Left lung (tissue), 10 donors: Measurements from ENCODE around the gene THAP3. TPM values are rescaled to one million over a fixed set of nuclear protein-coding genes. Genes with fewer than 3 reads are reported as not detected.
"Not testable (repeated sequence)": the region's sequence is repeated elsewhere in the genome, so short reads cannot be mapped to it uniquely, and the experiment has no call there.

Source experiments
- ATAC-seq: fragments of 200-7000 bp; cut with Tn5 transposase; one replicate; pipeline ENCODE4 v1.9.1; 2020; ENCODE audit warnings: moderate library complexity
- DNase-seq, 4 donors: peaks; one replicate each; pipeline ENCODE4 v3.0.0-alpha.2; 2013 to 2020
- H3K27ac ChIP-seq, 2 donors: fragments of 200-600 bp; sonication (generic) in 1 of 2; one replicate each; pipeline versions ENCODE4 v1.5.0 to v1.8.0; 2020 to 2021
- H3K27me3 ChIP-seq, 2 donors: fragments of 200-600 bp; sonication (generic) in 1 of 2; one replicate each; pipeline versions ENCODE4 v1.5.0 to v1.8.0; 2020 to 2021
- H3K36me3 ChIP-seq, 2 donors: fragments of 200-600 bp; sonication (generic) in 1 of 2; one replicate each; pipeline versions ENCODE4 v1.5.0 to v1.8.0; 2020 to 2021
- H3K4me1 ChIP-seq, 2 donors: fragments of 200-600 bp; one replicate each; pipeline ENCODE4 v1.8.0; 2021
- H3K4me3 ChIP-seq, 2 donors: fragments of 200-600 bp; sonication (generic) in 1 of 2; one replicate each; pipeline versions ENCODE4 v1.5.0 to v1.8.0; 2020 to 2021; ENCODE audit warnings: mild to moderate bottlenecking in 1 of 2
- H3K9me3 ChIP-seq, 2 donors: fragments of 200-600 bp; sonication (generic) in 1 of 2; one replicate each; pipeline versions ENCODE4 v1.5.0 to v1.8.0; 2020 to 2021
- intact Hi-C, 2 donors: fragments of 100-400 bp; cut with DNase I; formaldehyde crosslinking; loops; one replicate each; pipeline versions ENCODE4 v1.11.2 to v1.14.2; 2022
- polyA plus RNA-seq, 6 donors: library from polyadenylated mRNA; unstranded; fragments of 120-200 nt; gene quantifications; one replicate each; pipeline ENCODE4 v1.2.1, GENCODE V29; 2013; ENCODE audit not compliant: insufficient read length in 6 of 6
- total RNA-seq, 2 donors: library from RNA; stranded (reverse); fragmentation: NEBNext Ultra II Directional; extraction: Animal tissue kit (Norgen Biotek cat#: 25700); gene quantifications; one replicate each; pipeline ENCODE4 v1.2.1, GENCODE V29; 2021
- TF ChIP-seq, protein P1 (sequence below), 2 donors: fragments of 200-600 bp; sonication (generic) in 1 of 2; IDR thresholded peaks; one replicate each; pipeline versions ENCODE4 v1.5.0 to v1.8.0; 2021; ENCODE audit warnings: antibody characterized with exemption in 2 of 2
- donor health status: DM: no; HTN: yes; CAD: no.
- donor health status: DM: no; HTN: no; CAD: no.

THAP3 gene
- total and polyA plus RNA-seq, 8 donors, result 14.5 to 20.5 (median 17.1) TPM

DNA sequence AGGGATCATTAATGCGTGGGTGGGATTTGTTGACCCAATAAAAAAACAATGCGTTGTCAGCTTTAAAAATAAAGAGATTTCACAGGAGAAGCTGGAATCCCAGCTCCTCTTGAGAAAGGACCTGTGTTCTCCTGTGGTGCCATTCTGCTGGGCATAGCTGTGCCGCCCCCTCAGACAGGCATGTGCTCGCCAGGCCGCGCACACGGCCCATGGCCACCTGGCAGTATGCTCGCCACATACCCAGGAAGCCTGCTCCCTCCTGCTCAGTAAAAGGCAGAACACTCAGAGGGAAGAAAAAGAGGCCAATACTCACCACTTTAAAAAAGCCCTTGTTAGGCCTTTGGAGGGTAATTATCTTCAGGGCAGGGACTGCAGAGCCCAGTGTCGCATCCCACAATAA, 13.1 kb downstream of the THAP3 start:
- H3K4me3 ChIP-seq, result no peak overlapping the region
- H3K27me3 ChIP-seq, result no peaks in the 10 kb centered on the region
- no peaks in the 10 kb centered on the region for H3K9me3 ChIP-seq
- TF ChIP-seq, protein P1, sequence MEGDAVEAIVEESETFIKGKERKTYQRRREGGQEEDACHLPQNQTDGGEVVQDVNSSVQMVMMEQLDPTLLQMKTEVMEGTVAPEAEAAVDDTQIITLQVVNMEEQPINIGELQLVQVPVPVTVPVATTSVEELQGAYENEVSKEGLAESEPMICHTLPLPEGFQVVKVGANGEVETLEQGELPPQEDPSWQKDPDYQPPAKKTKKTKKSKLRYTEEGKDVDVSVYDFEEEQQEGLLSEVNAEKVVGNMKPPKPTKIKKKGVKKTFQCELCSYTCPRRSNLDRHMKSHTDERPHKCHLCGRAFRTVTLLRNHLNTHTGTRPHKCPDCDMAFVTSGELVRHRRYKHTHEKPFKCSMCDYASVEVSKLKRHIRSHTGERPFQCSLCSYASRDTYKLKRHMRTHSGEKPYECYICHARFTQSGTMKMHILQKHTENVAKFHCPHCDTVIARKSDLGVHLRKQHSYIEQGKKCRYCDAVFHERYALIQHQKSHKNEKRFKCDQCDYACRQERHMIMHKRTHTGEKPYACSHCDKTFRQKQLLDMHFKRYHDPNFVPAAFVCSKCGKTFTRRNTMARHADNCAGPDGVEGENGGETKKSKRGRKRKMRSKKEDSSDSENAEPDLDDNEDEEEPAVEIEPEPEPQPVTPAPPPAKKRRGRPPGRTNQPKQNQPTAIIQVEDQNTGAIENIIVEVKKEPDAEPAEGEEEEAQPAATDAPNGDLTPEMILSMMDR (IDR thresholded peaks at IDR 0.05), result no peak
- H3K36me3 ChIP-seq, result peaks cover 3 to 97% of the 10 kb centered on the region in 2 donors
- DNase-seq (no peak), ATAC-seq (no peak)
- H3K27ac ChIP-seq, result no peak overlapping the region
- H3K4me1 ChIP-seq, result no peaks in the 10 kb centered on the region
- intact Hi-C loops, result loop anchor here in 1 of 2 donors (10.0 kb wide), 1 partner anchor 153 kb away; no protein-coding TSS in a partner anchor

- Histone ChIP-seq H3K27ac (peak overlapping the region in 1 of 2 donors; percentile 26), H3K4me1 (no peaks in the 10 kb centered on the region), H3K4me3 (no peak overlapping the region), H3K36me3 (peaks cover 3 to 94% of the 10 kb centered on the region in 2 donors), H3K9me3 (no peaks in the 10 kb centered on the region), H3K27me3 (no peaks in the 10 kb centered on the region)
- TF ChIP-seq, protein P1 (IDR thresholded peaks at IDR 0.05), result no peak
- intact Hi-C loops, result loop anchor here in 1 of 2 donors (10.0 kb wide), 1 partner anchor 153 kb away; no protein-coding TSS in a partner anchor
- ATAC-seq, result peak; percentile 12
- DNase-seq, result peak; percentile 24 to 80 (median 65)
Observed at GRCh38 chr1:6638226-6638625, 13.6 kb downstream of the THAP3 start.

DNA sequence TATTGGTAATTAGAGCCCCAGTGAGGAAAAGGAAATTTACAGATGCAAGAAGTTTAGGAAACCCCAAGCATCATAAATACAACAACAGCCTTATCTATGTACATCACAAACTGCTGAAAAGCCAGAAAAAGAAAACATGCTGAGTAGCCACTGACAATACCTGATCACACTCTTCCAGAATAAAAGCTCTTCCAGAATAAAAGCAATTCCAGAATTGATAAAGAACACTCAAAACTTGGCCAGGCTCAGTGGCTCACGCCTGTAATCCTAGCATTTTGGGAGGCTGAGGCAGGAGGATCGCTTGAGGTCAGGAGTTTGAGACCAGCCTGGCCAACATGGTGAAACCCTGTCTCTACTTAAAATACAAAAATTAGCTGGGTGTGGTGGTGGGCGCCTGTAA, 16.2 kb downstream of the THAP3 start:
- H3K27me3 ChIP-seq, H3K4me3 ChIP-seq, H3K9me3 ChIP-seq, DNase-seq, ATAC-seq, intact Hi-C loops, H3K4me1 ChIP-seq, H3K27ac ChIP-seq: not testable (repeated sequence)
- H3K36me3 ChIP-seq, result peaks cover 0 to 94% of the 10 kb centered on the region in 2 donors

- no peaks in the 10 kb centered on the region for H3K9me3 ChIP-seq
- peaks cover 0 to 65% of the 10 kb centered on the region in 2 donors for H3K36me3 ChIP-seq
- ATAC-seq, result no peak
- TF ChIP-seq, protein P1 (IDR thresholded peaks at IDR 0.05), result no peak
- intact Hi-C loops, result no loop called here
- H3K27me3 ChIP-seq, result no peaks in the 10 kb centered on the region
- DNase-seq, result no peak
- no peak overlapping the region for H3K4me3 ChIP-seq
- no peaks in the 10 kb centered on the region for H3K4me1 ChIP-seq
- no peak overlapping the region for H3K27ac ChIP-seq
Observed at GRCh38 chr1:6645018-6645417, 20.4 kb downstream of the THAP3 start.

DNA sequence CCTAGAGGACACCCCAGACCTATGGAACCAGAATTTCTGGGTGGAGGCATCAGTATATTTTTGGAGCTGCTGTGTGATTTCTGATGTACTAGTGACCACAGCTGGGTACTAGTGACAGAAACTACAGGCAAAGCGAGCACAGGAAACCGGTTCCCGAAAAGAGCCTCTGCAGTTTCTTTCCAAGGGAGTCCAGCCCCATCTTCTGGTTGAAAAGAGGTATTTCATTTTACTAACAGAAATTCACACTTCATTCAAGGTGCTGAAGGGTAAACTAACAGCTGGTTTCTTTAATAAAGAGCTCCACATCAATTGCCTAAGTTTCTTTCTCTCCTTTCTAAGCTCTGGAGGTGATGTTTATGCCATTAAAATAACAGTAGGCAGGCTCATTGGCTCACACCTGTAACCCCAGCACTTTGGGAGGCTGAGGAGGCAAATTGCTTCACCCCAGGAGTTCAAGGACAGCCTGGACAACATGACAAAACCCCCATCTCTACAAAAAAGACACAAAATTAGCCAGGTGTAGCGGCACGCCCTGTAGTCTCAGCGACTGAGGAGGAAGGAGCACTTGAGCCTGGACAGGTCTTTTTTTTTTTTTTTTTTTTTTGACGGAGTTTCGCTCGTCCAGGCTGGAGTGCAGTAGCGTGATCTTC, 22.0 kb downstream of the THAP3 start:
- peak; percentile 83 for ATAC-seq
- H3K36me3 ChIP-seq, result peaks cover 0 to 66% of the 10 kb centered on the region in 2 donors
- intact Hi-C loops, result no loop called here

More for the DNA sequence above, 22.0 kb downstream of the THAP3 start:
- no peaks in the 10 kb centered on the region for H3K4me1 ChIP-seq
- no peak overlapping the region for H3K27ac ChIP-seq
- no peak overlapping the region for H3K4me3 ChIP-seq
- H3K9me3 ChIP-seq, result no peaks in the 10 kb centered on the region
- peak in 2 of 4 donors; percentile 31 to 62 for DNase-seq
- H3K27me3 ChIP-seq, result no peaks in the 10 kb centered on the region
- TF ChIP-seq, protein P1 (IDR thresholded peaks at IDR 0.05), result peak; percentile 36 to 49
